MM.1S (cell line): ENCODE results near the gene MGAT5.

ENCODE experiments used
- DNase-seq: peaks from one replicate; pipeline ENCODE4 v3.0.0-alpha.2; 2015
- H2AFZ ChIP-seq: fragments of 300-600 bp; sonication (generic); 2 replicates; pipeline ENCODE4 v1.6.0; 2016; ENCODE audit warnings: antibody characterized with exemption, low read length
- H3F3A ChIP-seq: fragments of 300-600 bp; sonication (generic); 2 replicates; pipeline ENCODE4 v1.6.1; 2016; ENCODE audit warnings: mild to moderate bottlenecking, antibody characterized with exemption, low read length, moderate library complexity, mixed read lengths; ENCODE audit not compliant: insufficient read depth
- H3K27ac ChIP-seq: fragments of 300-600 bp; sonication (generic); 2 replicates; pipeline ENCODE4 v1.5.1; 2016; ENCODE audit warnings: mild to moderate bottlenecking, low read length
- H3K27me3 ChIP-seq: fragments of 300-600 bp; sonication (generic); replicated peaks from 2 replicates; pipeline ENCODE4 v1.6.0; 2016; ENCODE audit warnings: low read length; ENCODE audit not compliant: insufficient read depth
- H3K36me3 ChIP-seq: fragments of 300-600 bp; sonication (generic); replicated peaks from 2 replicates; pipeline ENCODE4 v1.6.1; 2016; ENCODE audit warnings: mild to moderate bottlenecking, low read length, mixed read lengths; ENCODE audit not compliant: insufficient read depth
- H3K4me1 ChIP-seq: fragments of 300-600 bp; sonication (generic); 2 replicates; pipeline ENCODE4 v1.6.1; 2016; ENCODE audit warnings: low read length, mixed read lengths
- H3K4me2 ChIP-seq: fragments of 300-600 bp; sonication (generic); 2 replicates; pipeline ENCODE4 v1.6.0; 2016; ENCODE audit warnings: low read depth, low read length
- H3K4me3 ChIP-seq: fragments of 300-600 bp; sonication (generic); 2 replicates; pipeline ENCODE4 v1.5.1; 2016; ENCODE audit warnings: low read length, mixed read lengths
- H3K79me2 ChIP-seq: fragments of 300-600 bp; sonication (generic); 2 replicates; pipeline ENCODE4 v1.6.1; 2016; ENCODE audit warnings: mixed run types, low read length, mixed read lengths
- H3K9ac ChIP-seq: fragments of 300-600 bp; sonication (generic); 2 replicates; pipeline ENCODE4 v1.6.1; 2016; ENCODE audit warnings: low read length, mixed read lengths
- H3K9me2 ChIP-seq: fragments of 300-600 bp; sonication (generic); replicated peaks from 2 replicates; pipeline ENCODE4 v1.6.1; 2016; ENCODE audit warnings: mild to moderate bottlenecking, low read length, mixed read lengths; ENCODE audit not compliant: insufficient read depth
- H3K9me3 ChIP-seq: fragments of 300-600 bp; sonication (generic); replicated peaks from 2 replicates; pipeline ENCODE4 v1.6.1; 2016; ENCODE audit warnings: mild to moderate bottlenecking, low read length, mixed read lengths; ENCODE audit not compliant: insufficient read depth
- H4K20me1 ChIP-seq: fragments of 300-600 bp; sonication (generic); 2 replicates; pipeline ENCODE4 v1.6.1; 2016; ENCODE audit warnings: mild to moderate bottlenecking, low read length, moderate library complexity, mixed read lengths; ENCODE audit not compliant: insufficient read depth
- EZH2 ChIP-seq: fragments of 300-600 bp; sonication (generic); optimal IDR thresholded peaks from 2 replicates; pipeline ENCODE3; 2017; ENCODE audit warnings: low read depth, mild to moderate bottlenecking, antibody characterized with exemption, low read length, mixed read lengths
- EZH2phosphoT487 ChIP-seq: fragments of 300-600 bp; sonication (generic); IDR thresholded peaks from 2 replicates; pipeline ENCODE4 v1.6.1; 2018; ENCODE audit warnings: antibody characterized with exemption, low read length
- TF ChIP-seq, protein P1 (sequence below): fragments of 300-600 bp; sonication (generic); IDR thresholded peaks from 2 replicates; pipeline ENCODE4 v1.5.1; 2016; ENCODE audit warnings: antibody characterized with exemption, low read length, mixed read lengths

The MGAT5 gene

DNA sequence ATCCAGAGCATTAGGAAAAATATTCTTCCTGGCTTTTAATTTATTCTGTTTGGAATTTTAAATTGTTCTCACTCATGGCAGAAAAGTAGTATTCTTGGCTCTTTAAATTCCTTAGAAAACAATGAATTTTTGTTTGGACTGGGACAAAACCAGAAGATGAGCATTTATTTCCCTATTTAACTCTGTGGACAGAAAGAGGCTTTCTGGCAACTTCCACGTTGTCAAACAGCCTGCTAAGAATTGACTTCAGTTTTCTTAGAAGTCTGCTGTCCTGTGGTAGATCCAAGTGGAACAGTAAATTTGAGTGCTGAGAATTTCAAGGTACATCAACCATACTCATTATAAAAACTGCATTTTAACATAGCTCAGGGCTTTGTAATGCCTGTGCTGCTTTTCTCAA lies 83.8 kb downstream of the MGAT5 start:
- H3K27ac ChIP-seq, result no peak overlapping the region
- H3K27me3 ChIP-seq, result no peaks in the 10 kb centered on the region
- TF ChIP-seq EZH2phosphoT487 (no peak), EZH2 (no peak)
- TF ChIP-seq, protein P1, sequence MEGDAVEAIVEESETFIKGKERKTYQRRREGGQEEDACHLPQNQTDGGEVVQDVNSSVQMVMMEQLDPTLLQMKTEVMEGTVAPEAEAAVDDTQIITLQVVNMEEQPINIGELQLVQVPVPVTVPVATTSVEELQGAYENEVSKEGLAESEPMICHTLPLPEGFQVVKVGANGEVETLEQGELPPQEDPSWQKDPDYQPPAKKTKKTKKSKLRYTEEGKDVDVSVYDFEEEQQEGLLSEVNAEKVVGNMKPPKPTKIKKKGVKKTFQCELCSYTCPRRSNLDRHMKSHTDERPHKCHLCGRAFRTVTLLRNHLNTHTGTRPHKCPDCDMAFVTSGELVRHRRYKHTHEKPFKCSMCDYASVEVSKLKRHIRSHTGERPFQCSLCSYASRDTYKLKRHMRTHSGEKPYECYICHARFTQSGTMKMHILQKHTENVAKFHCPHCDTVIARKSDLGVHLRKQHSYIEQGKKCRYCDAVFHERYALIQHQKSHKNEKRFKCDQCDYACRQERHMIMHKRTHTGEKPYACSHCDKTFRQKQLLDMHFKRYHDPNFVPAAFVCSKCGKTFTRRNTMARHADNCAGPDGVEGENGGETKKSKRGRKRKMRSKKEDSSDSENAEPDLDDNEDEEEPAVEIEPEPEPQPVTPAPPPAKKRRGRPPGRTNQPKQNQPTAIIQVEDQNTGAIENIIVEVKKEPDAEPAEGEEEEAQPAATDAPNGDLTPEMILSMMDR, result no peak
- H3K9me3 ChIP-seq, result no peaks in the 10 kb centered on the region
- H3K79me2 ChIP-seq, result peaks cover 22% of the 10 kb centered on the region; the same call in 1 of the 2 replicates
- peaks cover 3% of the 10 kb centered on the region for H3K36me3 ChIP-seq
- no peak for DNase-seq
- H3K4me1 ChIP-seq, result no peaks in the 10 kb centered on the region
- H2AFZ ChIP-seq, result no peak overlapping the region
- H4K20me1 ChIP-seq, result no peaks in the 10 kb centered on the region
- H3K9ac ChIP-seq, result no peak overlapping the region
- H3K4me3 ChIP-seq, result no peak overlapping the region
- no peaks in the 10 kb centered on the region for H3K9me2 ChIP-seq
- H3K4me2 ChIP-seq, result no peak overlapping the region
- no peaks in the 10 kb centered on the region for H3F3A ChIP-seq

DNA sequence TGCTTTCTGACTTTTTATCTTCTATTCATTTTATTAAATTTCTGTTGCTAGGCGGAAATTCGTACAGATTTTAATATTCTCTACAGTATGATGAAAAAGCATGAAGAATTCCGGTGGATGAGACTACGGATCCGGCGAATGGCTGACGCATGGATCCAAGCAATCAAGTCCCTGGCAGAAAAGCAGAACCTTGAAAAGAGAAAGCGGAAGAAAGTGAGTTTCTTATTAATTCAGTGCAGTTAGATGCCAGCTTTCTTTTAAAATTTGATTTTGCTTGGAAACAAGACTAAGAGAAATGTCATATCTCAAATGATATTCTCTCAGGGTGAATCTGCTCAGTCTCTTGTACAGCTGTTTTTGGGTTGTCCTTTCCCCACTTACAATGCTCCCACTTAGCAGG lies 84.3 kb downstream of the MGAT5 start:
- Histone ChIP-seq H3K4me2 (no peak overlapping the region), H2AFZ (no peak overlapping the region), H3K27ac (no peak overlapping the region), H3K4me1 (no peaks in the 10 kb centered on the region), H3K9ac (no peak overlapping the region), H3K36me3 (peaks cover 3% of the 10 kb centered on the region), H4K20me1 (no peaks in the 10 kb centered on the region), H3F3A (no peaks in the 10 kb centered on the region), H3K79me2 (peaks cover 22% of the 10 kb centered on the region; the same call in 1 of the 2 replicates), H3K9me2 (no peaks in the 10 kb centered on the region), H3K9me3 (no peaks in the 10 kb centered on the region), H3K27me3 (no peaks in the 10 kb centered on the region), H3K4me3 (no peak overlapping the region)
- DNase-seq, result no peak
- TF ChIP-seq EZH2phosphoT487, result no peak
- TF ChIP-seq EZH2, result no peak
- TF ChIP-seq, protein P1, result no peak

DNA sequence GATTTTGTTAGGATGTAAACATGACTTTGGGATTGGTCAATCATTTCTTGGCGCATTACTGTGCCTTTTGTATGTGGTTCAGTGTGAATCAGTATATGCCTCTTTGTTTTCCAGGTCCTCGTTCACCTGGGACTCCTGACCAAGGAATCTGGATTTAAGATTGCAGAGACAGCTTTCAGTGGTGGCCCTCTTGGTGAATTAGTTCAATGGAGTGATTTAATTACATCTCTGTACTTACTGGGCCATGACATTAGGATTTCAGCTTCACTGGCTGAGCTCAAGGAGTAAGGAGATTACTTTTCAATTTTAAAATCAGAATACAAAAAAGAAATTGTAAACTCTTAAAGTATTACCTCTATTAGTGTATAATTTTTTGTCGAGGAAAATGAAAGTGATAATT lies 87.6 kb downstream of the MGAT5 start:
- Histone ChIP-seq H3K9ac (no peak overlapping the region), H4K20me1 (no peaks in the 10 kb centered on the region), H3K9me2 (no peaks in the 10 kb centered on the region), H3K4me2 (no peak overlapping the region), H3F3A (no peaks in the 10 kb centered on the region), H2AFZ (no peak overlapping the region), H3K27me3 (no peaks in the 10 kb centered on the region), H3K4me1 (no peaks in the 10 kb centered on the region), H3K27ac (no peak overlapping the region), H3K36me3 (peaks cover 3% of the 10 kb centered on the region), H3K9me3 (no peaks in the 10 kb centered on the region), H3K4me3 (no peak overlapping the region), H3K79me2 (peaks cover 15% of the 10 kb centered on the region; the same call in 1 of the 2 replicates)
- DNase-seq, result no peak
- TF ChIP-seq EZH2phosphoT487, result no peak
- TF ChIP-seq, protein P1, result no peak
